GM20000 (cell line): ENCODE measurements around the gene HOXB5.

ENCODE experiments used
- DNase-seq: peaks from one replicate; pipeline ENCODE4 v3.0.0; 2012; ENCODE audit warnings: low spot score
- CTCF ChIP-seq: IDR thresholded peaks from 2 replicates; pipeline ENCODE4 v1.5.1; 2012; ENCODE audit warnings: mild to moderate bottlenecking, control low read depth; ENCODE audit errors: extremely low read depth, missing control alignments

Gene HOXB5

DNA sequence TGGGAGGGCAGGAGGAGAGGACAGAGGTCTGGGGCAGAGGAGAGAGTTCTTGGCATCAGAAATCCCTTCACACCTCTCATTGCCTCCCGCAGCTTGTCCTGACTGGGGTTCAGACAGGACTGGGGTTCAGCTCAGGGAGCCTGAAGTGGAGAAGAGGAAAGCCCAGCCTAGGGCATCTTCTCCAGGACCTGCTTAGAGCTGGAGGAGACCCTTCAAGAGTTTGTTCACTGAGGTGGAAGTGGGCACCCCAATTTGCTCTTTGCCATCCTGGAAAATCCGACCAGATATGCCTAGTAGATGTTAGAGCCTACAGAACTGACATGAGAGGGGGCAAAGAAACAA is 5.5 kb downstream of the HOXB5 start:
- no peak for TF ChIP-seq CTCF
- DNase-seq, result no peak

DNA sequence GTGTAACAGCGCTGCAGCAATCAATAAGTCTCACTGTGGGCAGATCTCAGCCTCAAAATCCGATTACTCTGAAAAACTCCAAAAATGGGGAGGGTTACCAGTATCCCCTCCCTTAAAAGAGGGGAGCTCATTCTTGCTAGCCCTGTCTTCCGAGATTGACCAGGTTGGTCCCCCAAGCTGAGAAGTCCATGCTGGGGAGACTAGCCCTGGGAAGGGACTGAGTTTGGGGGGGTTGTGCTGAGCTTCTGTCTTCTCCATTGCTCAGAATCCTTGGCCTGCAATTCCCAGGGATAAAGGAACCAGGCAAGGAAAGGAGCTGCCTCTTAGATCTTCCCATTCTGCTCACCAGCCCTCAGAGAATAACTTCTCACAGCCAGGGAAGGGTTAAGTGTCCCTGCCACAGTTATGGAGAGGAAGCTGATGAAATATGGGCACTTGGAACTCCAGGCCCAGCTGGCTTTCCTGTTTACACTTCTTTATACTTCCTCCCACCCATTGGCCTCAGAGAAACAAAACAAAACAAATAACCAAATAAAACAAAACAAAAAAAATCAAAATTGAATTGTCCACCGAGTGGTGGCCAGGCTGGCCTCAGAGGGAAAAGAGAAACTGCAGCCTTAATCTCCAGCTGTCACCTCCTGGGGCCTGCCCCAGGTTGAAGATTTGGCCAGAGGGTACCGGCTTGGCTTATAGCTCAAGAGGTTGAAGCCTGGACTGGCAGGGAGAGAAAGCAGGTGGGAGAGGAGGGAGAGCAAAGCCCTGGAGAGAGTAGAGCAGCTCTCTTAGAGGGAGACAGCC is 6.1 kb downstream of the HOXB5 start:
- no peak for DNase-seq

GRCh38 chr17:48586355-48587258 is 7.0 kb downstream of the HOXB5 start:
- peak; percentile 77 for DNase-seq
- no peak for TF ChIP-seq CTCF

More for the DNA sequence above, 6.1 kb downstream of the HOXB5 start:
- no peak for TF ChIP-seq CTCF

- TF ChIP-seq CTCF, result no peak
- no peak for DNase-seq
Measured at GRCh38 chr17:48584223-48584741, 9.3 kb downstream of the HOXB5 start.

GRCh38 chr17:48583708-48584222 is 9.8 kb downstream of the HOXB5 start:
- DNase-seq, result no peak
- TF ChIP-seq CTCF, result no peak

DNA sequence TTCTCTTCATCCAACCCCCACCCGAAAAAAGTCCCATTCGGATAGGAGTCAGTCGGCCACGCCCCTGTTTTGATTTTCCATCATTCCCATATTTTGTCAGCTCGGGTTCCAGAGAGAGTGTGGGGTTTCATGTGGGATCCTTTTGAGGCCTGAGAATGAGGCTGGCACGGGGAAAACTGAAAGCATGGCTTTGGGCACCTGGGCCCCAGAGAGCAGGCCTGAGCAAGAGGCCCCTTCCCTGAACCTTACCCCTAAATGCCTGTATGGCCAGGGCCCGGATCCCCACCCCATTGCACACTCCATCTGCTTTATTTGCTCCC is 10.9 kb downstream of the HOXB5 start:
- no peak for TF ChIP-seq CTCF
- no peak for DNase-seq
